Smooth muscle cell (in vitro differentiated cells): ENCODE data around the gene ZFAND5. TPM values are rescaled to one million over a fixed set of nuclear protein-coding genes. Genes with fewer than 3 reads are reported as not detected.
A peak's percentile ranks its signal among the peaks of the same experiment; 100 is the strongest.

Experiments
- DNase-seq: peaks from one replicate; lab custom pipeline; 2025; ENCODE audit not compliant: unreplicated experiment; lab: John Stamatoyannopoulos, UW
- H2AFZ ChIP-seq: fragments of 200-600 bp; sonication (generic); 2 replicates; pipeline ENCODE4 v1.6.0; 2016; ENCODE audit warnings: antibody characterized with exemption, low read depth, mild to moderate bottlenecking
- H3F3A ChIP-seq: fragments of 200-600 bp; sonication (generic); 2 replicates; pipeline ENCODE4 v1.6.0; 2017; ENCODE audit warnings: antibody characterized with exemption, low read depth
- H3K27ac ChIP-seq: fragments of 200-600 bp; sonication (generic); 2 replicates; pipeline ENCODE4 v1.5.1; 2016; ENCODE audit warnings: low read depth, mild to moderate bottlenecking
- H3K27me3 ChIP-seq: fragments of 200-600 bp; sonication (generic); 2 replicates; pipeline ENCODE4 v1.6.1; 2016; ENCODE audit warnings: low read depth, mild to moderate bottlenecking
- H3K36me3 ChIP-seq: fragments of 200-600 bp; sonication (generic); 2 replicates; pipeline ENCODE4 v1.5.1; 2016; ENCODE audit warnings: low read depth
- H3K4me1 ChIP-seq: fragments of 200-600 bp; sonication (generic); 2 replicates; pipeline ENCODE4 v1.5.1; 2016; ENCODE audit warnings: low read depth
- H3K4me2 ChIP-seq: fragments of 200-600 bp; sonication (generic); 2 replicates; pipeline ENCODE4 v1.6.0; 2016; ENCODE audit warnings: mild to moderate bottlenecking
- H3K4me3 ChIP-seq: fragments of 200-600 bp; sonication (generic); 2 replicates; pipeline ENCODE4 v1.5.1; 2016; ENCODE audit warnings: mild to moderate bottlenecking
- H3K79me2 ChIP-seq: fragments of 200-600 bp; sonication (generic); 2 replicates; pipeline ENCODE4 v1.6.0; 2016; ENCODE audit warnings: low read depth, mild to moderate bottlenecking
- H3K9ac ChIP-seq: fragments of 200-600 bp; sonication (generic); 2 replicates; pipeline ENCODE4 v1.6.0; 2016; ENCODE audit warnings: low read depth
- H3K9me3 ChIP-seq: fragments of 200-600 bp; sonication (generic); replicated peaks from 2 replicates; pipeline ENCODE4 v1.5.1; 2016; ENCODE audit warnings: low read depth
- H4K20me1 ChIP-seq: fragments of 200-600 bp; sonication (generic); 2 replicates; pipeline ENCODE4 v1.6.0; 2016; ENCODE audit warnings: low read depth
- WGBS: methylation state at CpG from one replicate; pipeline ENCODE4 v1.1.7; 2016; ENCODE audit warnings: low lambda C conversion rate; 5-methylcytosine and 5-hydroxymethylcytosine counted together
- polyA plus RNA-seq: library from polyadenylated mRNA; unstranded; fragments of >200 nt; fragmentation: Nextera tagmentation; extraction: Ambion mirVana; gene quantifications from 2 replicates; pipeline ENCODE4 v1.2.1, GENCODE V29; 2016
- total RNA-seq: library from RNA; depleted of rRNA; stranded (reverse); fragments of >200 nt; gene quantifications from 2 replicates; pipeline ENCODE4 v1.2.3, GENCODE V29; 2014
- TF ChIP-seq, protein P1 (sequence below): fragments of 200-600 bp; sonication (generic); IDR thresholded peaks from 2 replicates; pipeline ENCODE4 v1.5.1; 2017; ENCODE audit warnings: borderline replicate concordance, mild to moderate bottlenecking, antibody characterized with exemption; ENCODE audit not compliant: insufficient read depth, poor library complexity, severe bottlenecking

The ZFAND5 gene
- total and polyA plus RNA-seq, 2 experiments from 2014 or later: 163 to 244 TPM

- peaks cover 17% of the 10 kb centered on the region for H3K79me2 ChIP-seq
- peaks cover 45% of the 10 kb centered on the region for H4K20me1 ChIP-seq
- TF ChIP-seq, protein P1, sequence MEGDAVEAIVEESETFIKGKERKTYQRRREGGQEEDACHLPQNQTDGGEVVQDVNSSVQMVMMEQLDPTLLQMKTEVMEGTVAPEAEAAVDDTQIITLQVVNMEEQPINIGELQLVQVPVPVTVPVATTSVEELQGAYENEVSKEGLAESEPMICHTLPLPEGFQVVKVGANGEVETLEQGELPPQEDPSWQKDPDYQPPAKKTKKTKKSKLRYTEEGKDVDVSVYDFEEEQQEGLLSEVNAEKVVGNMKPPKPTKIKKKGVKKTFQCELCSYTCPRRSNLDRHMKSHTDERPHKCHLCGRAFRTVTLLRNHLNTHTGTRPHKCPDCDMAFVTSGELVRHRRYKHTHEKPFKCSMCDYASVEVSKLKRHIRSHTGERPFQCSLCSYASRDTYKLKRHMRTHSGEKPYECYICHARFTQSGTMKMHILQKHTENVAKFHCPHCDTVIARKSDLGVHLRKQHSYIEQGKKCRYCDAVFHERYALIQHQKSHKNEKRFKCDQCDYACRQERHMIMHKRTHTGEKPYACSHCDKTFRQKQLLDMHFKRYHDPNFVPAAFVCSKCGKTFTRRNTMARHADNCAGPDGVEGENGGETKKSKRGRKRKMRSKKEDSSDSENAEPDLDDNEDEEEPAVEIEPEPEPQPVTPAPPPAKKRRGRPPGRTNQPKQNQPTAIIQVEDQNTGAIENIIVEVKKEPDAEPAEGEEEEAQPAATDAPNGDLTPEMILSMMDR: no peak
- no peak overlapping the region for H3K9ac ChIP-seq
- no peak overlapping the region for H2AFZ ChIP-seq
- no peaks in the 10 kb centered on the region for H3K9me3 ChIP-seq
- no peak for DNase-seq
- 93% methylated on average over 15 of the region's 15 CpGs for WGBS
- H3F3A ChIP-seq: peaks cover 5% of the 10 kb centered on the region
- H3K27ac ChIP-seq: peak overlapping the region; percentile 6
- no peaks in the 10 kb centered on the region for H3K27me3 ChIP-seq
- no peak overlapping the region for H3K4me3 ChIP-seq
- no peak overlapping the region for H3K4me2 ChIP-seq
- H3K36me3 ChIP-seq: peaks cover 28% of the 10 kb centered on the region
- no peaks in the 10 kb centered on the region for H3K4me1 ChIP-seq
Measured at GRCh38 chr9:72351538-72352453, 13.2 kb downstream of the ZFAND5 start.

DNA sequence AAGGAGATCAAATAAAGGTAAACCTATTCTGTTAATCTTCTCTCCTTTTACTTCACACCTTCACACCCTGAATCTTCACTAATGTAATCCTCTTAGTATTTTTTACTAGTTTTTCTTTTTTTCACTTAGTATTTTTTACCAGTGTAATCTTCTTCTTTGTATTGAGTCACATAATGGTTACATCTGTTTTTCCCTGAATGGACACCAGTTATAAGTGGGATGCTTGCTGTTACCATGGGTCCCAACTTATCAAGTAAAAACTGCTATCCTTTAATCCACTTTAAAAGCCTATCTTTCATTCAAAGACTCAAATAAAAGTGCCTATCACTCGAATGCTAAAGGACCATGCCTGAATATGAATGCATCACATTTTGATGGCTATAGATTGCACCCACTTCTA, 15.1 kb downstream of the ZFAND5 start:
- H2AFZ ChIP-seq: no peak overlapping the region

GRCh38 chr9:72349240-72349639, 15.8 kb downstream of the ZFAND5 start:
- Histone ChIP-seq H3F3A (peaks cover 5% of the 10 kb centered on the region), H3K27ac (peak overlapping the region; percentile 10), H4K20me1 (peaks cover 20% of the 10 kb centered on the region), H3K9ac (no peak overlapping the region), H3K27me3 (no peaks in the 10 kb centered on the region), H3K36me3 (peaks cover 5% of the 10 kb centered on the region), H3K4me1 (no peaks in the 10 kb centered on the region), H3K79me2 (no peaks in the 10 kb centered on the region), H3K4me3 (no peak overlapping the region), H2AFZ (no peak overlapping the region), H3K9me3 (no peaks in the 10 kb centered on the region), H3K4me2 (no peak overlapping the region)
- no peak for DNase-seq
- WGBS: 53% methylated on average over 2 of the region's 2 CpGs
- TF ChIP-seq, protein P1: no peak

More for the DNA sequence above, 15.1 kb downstream of the ZFAND5 start:
- H3K4me3 ChIP-seq: no peak overlapping the region
- no peaks in the 10 kb centered on the region for H3K27me3 ChIP-seq
- no peaks in the 10 kb centered on the region for H3K9me3 ChIP-seq
- H3K79me2 ChIP-seq: peaks cover 4% of the 10 kb centered on the region
- H3K27ac ChIP-seq: no peak overlapping the region
- peaks cover 11% of the 10 kb centered on the region for H3K36me3 ChIP-seq
- H3K4me1 ChIP-seq: no peaks in the 10 kb centered on the region
- TF ChIP-seq, protein P1: no peak
- H4K20me1 ChIP-seq: peaks cover 27% of the 10 kb centered on the region
- H3K4me2 ChIP-seq: no peak overlapping the region
- no peak for DNase-seq
- peaks cover 5% of the 10 kb centered on the region for H3F3A ChIP-seq
- 52% methylated on average over 1 of the region's 1 CpG for WGBS
- H3K9ac ChIP-seq: no peak overlapping the region

- H3K4me3 ChIP-seq: no peak overlapping the region
- no peak overlapping the region for H3K9ac ChIP-seq
- H3K4me2 ChIP-seq: no peak overlapping the region
- TF ChIP-seq, protein P1: no peak
- 88% methylated on average over 1 of the region's 1 CpG for WGBS
- no peaks in the 10 kb centered on the region for H3K27me3 ChIP-seq
- peaks cover 3% of the 10 kb centered on the region for H4K20me1 ChIP-seq
- H3K36me3 ChIP-seq: no peaks in the 10 kb centered on the region
- H3K9me3 ChIP-seq: no peaks in the 10 kb centered on the region
- no peak overlapping the region for H2AFZ ChIP-seq
- H3K27ac ChIP-seq: no peak overlapping the region
- DNase-seq: no peak
- H3K79me2 ChIP-seq: no peaks in the 10 kb centered on the region
- H3F3A ChIP-seq: no peaks in the 10 kb centered on the region
- no peaks in the 10 kb centered on the region for H3K4me1 ChIP-seq
Measured at GRCh38 chr9:72346333-72346732, 18.7 kb downstream of the ZFAND5 start.
